Upper lobe of left lung (tissue), 4 donors: ENCODE measurements around the gene SLC27A5.

ENCODE experiments used
- EP300 ChIP-seq, 4 donors: sonication (generic); formaldehyde crosslinking; IDR thresholded peaks; one replicate each; pipeline ENCODE4 v1.5.1; 2017; ENCODE audit warnings: antibody characterized with exemption in 4 of 4, control low read depth in 2 of 4
- POLR2A ChIP-seq, 4 donors: fragments of 450-650 bp; IDR thresholded peaks; one replicate each; pipeline ENCODE4 v1.5.1; 2016 to 2017; ENCODE audit warnings: antibody characterized with exemption in 4 of 4, mild to moderate bottlenecking in 2 of 4
- POLR2AphosphoS5 ChIP-seq, 2 donors: sonication (generic); formaldehyde crosslinking; IDR thresholded peaks; one replicate each; pipeline ENCODE4 v1.5.1; 2017; ENCODE audit warnings: antibody characterized with exemption in 2 of 2
- TF ChIP-seq, protein P1 (sequence below), 6 experiments: fragments of 450-650 bp in 4 of 6; fragments of 200-600 bp in 2 of 6; sonication (generic) in 2 of 6; IDR thresholded peaks; one replicate each; pipeline ENCODE4 v1.5.1; 2016 to 2019; ENCODE audit warnings: antibody characterized with exemption in 6 of 6

DNA sequence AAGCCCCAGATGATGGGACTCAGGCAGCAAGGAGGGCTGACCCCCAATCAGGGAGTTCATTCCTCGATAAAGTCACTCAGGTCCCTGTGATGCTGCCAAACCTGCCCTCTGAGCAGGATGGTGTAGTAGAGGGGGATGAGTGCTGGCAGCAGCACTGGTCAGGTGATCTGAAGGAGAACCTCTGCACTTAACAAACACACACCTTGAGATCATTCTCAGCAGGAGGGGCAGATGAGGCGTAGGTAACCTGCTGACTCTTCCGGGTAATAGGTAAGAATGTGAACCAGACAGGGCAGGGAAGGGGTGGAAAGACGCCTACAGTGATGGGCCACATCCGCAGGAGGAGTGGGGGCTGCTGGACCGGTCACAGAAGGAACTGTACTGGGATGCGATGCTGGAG lies 32.5 kb downstream of the SLC27A5 start:
- TF ChIP-seq, protein P1, sequence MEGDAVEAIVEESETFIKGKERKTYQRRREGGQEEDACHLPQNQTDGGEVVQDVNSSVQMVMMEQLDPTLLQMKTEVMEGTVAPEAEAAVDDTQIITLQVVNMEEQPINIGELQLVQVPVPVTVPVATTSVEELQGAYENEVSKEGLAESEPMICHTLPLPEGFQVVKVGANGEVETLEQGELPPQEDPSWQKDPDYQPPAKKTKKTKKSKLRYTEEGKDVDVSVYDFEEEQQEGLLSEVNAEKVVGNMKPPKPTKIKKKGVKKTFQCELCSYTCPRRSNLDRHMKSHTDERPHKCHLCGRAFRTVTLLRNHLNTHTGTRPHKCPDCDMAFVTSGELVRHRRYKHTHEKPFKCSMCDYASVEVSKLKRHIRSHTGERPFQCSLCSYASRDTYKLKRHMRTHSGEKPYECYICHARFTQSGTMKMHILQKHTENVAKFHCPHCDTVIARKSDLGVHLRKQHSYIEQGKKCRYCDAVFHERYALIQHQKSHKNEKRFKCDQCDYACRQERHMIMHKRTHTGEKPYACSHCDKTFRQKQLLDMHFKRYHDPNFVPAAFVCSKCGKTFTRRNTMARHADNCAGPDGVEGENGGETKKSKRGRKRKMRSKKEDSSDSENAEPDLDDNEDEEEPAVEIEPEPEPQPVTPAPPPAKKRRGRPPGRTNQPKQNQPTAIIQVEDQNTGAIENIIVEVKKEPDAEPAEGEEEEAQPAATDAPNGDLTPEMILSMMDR (IDR thresholded peaks at IDR 0.05): no peak
- TF ChIP-seq POLR2AphosphoS5 (IDR thresholded peaks at IDR 0.05) (no peak), POLR2A (IDR thresholded peaks at IDR 0.05) (no peak), EP300 (IDR thresholded peaks at IDR 0.05) (no peak)
